GM12874 (cell line): ENCODE results near the gene SLC39A11.

Source experiments
- TF ChIP-seq, protein P1 (sequence below): IDR thresholded peaks from 2 replicates; pipeline ENCODE4 v1.5.1; 2011; ENCODE audit warnings: low read depth, mild to moderate bottlenecking, control low read depth, low read length, moderate library complexity; ENCODE audit not compliant: insufficient read depth

Gene SLC39A11

DNA sequence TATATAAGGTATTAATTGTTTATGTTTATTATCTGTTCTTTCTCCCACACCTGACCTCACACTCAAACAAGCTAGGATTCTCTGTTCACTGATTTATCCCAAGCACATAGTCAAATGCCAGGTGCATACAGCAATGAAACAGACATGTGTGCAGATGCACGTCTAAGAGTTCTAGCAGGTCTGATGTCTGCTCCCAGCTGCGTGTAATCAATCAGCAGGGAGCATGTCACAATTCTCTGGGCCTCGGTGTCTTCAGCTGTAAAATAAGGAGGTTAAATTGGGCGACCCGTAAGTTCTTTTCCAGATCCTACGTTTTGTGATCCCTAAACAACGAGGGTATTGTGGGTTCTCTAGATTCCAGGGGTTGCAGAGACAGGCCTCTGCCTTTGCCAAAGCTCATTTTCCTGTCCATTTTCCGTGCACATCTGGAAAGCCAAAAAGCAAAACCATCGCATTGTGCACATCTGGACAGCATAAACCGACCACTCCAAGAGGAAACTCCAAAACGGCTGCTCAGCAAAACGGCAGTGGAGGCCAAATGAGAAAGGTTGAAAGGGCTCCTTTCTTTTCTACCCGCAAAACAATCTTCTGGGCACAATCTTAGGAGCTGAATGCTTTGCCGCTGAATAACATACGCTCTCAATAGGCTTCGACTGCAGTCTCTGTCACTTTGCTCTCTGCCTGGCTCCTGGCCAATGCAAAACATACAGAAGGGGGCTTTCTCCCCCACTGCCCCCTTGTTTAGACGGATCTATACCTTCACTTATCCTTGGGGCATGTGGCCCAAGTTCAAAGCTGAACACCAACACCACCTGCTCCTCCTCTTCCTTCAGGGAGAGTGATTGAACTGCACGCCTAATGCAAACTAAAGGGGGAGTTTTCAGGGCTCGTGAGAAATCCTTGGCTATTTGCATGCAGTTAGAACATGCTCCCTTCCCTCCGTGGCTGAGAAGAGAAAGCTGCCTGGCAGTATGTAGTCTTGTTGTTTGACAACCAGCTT lies 426.3 kb downstream of the SLC39A11 start:
- TF ChIP-seq, protein P1, sequence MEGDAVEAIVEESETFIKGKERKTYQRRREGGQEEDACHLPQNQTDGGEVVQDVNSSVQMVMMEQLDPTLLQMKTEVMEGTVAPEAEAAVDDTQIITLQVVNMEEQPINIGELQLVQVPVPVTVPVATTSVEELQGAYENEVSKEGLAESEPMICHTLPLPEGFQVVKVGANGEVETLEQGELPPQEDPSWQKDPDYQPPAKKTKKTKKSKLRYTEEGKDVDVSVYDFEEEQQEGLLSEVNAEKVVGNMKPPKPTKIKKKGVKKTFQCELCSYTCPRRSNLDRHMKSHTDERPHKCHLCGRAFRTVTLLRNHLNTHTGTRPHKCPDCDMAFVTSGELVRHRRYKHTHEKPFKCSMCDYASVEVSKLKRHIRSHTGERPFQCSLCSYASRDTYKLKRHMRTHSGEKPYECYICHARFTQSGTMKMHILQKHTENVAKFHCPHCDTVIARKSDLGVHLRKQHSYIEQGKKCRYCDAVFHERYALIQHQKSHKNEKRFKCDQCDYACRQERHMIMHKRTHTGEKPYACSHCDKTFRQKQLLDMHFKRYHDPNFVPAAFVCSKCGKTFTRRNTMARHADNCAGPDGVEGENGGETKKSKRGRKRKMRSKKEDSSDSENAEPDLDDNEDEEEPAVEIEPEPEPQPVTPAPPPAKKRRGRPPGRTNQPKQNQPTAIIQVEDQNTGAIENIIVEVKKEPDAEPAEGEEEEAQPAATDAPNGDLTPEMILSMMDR, result no peak

DNA sequence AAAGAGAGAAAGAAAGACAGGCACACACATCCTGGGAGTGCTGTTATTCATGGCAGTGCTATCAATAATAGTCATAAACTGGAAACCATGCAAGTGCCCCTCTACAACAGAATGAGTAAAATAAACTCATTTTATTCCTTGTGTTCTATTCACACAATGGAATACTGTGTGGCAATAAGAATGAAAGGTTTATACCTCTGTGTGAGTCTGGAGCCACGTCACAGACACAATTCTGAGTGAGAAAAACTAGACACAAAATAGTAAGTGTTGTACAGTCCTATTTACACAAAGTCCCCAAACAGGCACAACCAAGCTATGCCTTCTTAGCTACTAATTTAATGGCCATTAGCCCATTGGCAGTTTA lies 429.7 kb downstream of the SLC39A11 start:
- TF ChIP-seq, protein P1, result no peak

DNA sequence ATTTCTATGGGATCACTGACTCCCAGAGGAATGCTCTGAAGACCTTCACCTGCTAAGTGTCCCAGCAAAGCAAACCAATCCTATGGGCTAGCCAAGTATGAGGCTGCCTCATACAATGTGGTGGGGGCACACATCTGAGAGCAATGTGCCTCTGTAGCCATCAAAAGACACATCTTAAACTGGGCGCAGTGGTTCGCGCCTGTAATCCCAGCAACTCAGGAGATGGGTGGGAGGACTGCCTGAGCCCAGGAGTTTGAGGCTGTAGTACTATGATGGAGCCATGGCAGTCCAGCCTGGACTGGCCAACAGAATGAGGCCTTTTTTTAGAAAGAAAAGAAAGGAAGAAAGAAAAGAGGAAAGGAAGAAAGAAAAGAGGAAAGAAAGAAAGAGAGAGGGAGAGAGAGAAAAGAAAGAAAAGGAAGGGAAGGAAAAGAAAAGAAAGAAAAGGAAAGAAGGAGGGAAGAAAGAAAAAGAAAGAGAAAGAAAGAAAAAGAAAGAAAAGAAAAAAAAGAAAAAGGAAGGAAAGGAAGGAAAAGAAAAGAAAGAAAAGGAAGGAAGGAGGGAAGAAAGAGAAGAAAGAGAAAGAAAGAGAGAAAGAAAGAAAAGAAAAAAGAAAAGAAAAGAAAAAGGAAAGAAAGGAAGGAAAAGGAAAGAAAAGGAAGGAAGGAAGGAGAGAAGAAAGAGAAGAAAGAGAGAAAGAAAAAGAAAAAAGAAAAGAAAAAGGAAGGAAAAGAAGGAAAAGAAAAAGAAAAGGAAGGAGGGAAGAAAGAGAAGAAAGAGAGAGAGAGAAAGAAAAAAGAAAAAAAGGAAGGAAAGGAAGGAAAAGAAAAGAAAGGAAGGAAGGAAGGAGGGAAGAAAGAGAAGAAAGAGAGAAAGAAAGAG lies 430.3 kb downstream of the SLC39A11 start:
- TF ChIP-seq, protein P1, result no peak

DNA sequence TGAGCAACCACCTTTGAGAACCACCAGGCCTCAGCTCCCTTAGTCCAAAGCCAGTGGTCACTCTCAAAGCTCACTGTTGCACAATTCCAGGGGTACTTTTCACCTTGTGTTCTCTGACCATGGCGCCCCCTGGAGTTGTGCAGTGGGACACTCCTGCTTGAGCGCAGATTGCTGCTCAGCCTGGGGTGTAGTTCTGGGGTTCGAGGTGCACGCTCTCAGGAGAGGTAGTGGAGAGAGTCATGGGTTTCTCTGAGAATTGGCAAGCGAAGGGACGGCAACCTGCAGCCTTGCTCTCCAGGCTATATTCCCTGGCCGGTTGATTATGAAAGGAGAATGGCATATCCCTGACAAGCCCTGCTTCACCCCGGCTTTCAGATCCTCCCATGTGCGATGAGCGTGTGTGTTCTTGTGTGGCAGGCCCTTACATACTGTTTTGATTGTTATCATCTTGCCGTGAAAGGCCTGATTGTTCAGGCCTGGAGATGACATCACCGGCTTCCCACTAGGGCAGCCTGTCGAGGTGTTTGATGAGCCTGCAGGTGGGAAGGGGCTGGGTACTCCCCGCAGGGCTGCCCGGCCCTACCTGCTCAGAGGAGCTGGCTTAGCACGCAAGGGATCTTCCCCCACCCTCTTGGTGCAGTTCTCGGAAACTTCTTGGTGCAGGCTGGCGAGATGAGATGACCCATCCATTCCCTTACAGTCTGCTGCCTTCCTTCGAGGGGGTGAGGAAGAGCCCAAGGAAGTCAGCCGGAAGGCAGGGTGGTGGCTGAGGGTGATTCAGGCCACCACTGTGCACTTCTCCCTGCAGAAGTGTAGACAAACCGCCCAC lies 431.2 kb downstream of the SLC39A11 start:
- TF ChIP-seq, protein P1, result no peak

DNA sequence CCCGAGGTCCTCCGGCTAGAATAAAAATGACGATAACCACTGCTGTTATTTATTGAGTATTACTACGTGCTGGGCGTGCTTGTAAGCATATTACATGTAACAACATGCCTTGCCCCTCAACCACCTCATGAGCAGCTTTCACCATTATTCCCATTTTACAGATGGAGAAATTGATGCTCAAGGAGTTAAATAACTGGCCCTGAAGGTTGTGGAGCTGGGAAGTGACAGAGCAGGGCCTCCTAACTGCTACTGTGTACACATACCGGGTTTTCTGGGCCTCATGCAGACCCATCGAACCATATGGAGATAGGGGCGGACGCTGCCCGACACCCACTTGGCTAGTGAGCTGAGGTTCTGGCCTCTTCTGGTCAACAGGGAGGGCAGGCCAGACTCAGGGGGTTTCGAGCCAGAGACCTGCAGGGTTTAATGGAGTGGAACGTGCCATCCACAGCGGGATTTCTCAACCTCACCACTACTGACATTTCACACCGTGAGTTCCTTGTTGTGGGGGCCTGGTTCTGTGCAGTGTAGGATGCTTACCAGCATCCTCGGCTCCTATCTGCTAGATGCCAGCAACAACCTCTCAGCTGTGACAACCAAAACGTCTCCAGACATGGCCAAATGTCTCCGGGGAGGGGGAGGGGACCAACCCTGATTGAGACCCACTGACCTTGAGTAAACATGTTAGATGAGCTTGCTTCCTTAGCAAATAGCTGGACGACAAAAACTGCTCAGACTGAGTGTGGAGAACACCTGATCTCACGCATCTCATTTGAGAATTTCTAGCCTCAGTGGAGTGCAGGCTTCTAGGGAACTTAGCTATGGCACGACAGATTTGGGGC lies 432.0 kb downstream of the SLC39A11 start:
- TF ChIP-seq, protein P1, result no peak

DNA sequence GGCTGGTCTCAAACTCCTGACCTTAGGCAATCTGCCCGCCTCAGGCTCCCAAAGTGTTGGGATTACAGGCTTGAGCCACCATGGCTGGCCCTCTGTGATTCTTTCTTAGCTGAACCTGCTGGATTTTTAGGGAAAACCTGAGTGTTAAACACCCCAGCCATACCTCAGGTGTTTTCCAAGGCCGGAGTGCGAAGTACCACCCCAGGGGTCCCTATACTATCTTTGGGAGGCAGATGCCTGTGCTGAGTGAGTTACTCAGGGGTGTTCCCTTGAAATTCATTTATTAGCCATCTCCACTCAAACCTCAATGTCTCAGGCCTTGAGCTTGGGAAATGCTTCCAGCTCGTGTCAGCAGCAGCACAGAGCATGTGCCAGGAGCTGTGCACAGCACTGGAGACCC lies 432.7 kb downstream of the SLC39A11 start:
- TF ChIP-seq, protein P1, result no peak
